ENCODE measurements around the gene PRPF38A.

- no peak for TF ChIP-seq YY1 (IDR thresholded peaks at IDR 0.05)
- TF ChIP-seq CTCF (IDR thresholded peaks at IDR 0.05; ENCODE audit: low read depth, low read length, missing input control) = no peak
- TF ChIP-seq MAX (IDR thresholded peaks at IDR 0.05) = no peak
- TF ChIP-seq GABPA (IDR thresholded peaks at IDR 0.05 in 1 of 2, conservative IDR thresholded peaks at IDR 0.05 in 1 of 2) = no peak
- no peak for TF ChIP-seq ZBTB33 (IDR thresholded peaks at IDR 0.05)
- TF ChIP-seq REST (IDR thresholded peaks at IDR 0.05) = no peak
- no peak for TF ChIP-seq RXRA (IDR thresholded peaks at IDR 0.05)
- TF ChIP-seq JUND (IDR thresholded peaks at IDR 0.05) = no peak
- no peak for TF ChIP-seq HNF4G (IDR thresholded peaks at IDR 0.05)
- TF ChIP-seq FOXA1 (IDR thresholded peaks at IDR 0.05) = no peak
- TF ChIP-seq SP1 (IDR thresholded peaks at IDR 0.05) = no peak
- no peak for TF ChIP-seq HNF4A (conservative IDR thresholded peaks at IDR 0.05)
- no peak for TF ChIP-seq TAF1 (conservative IDR thresholded peaks at IDR 0.05)
- TF ChIP-seq RAD21 (IDR thresholded peaks at IDR 0.05) = no peak
Observed at GRCh38 chr1:52385376-52385775, 19.0 kb upstream of the PRPF38A start.
